ENCODE results near the gene COL18A1.

DNA sequence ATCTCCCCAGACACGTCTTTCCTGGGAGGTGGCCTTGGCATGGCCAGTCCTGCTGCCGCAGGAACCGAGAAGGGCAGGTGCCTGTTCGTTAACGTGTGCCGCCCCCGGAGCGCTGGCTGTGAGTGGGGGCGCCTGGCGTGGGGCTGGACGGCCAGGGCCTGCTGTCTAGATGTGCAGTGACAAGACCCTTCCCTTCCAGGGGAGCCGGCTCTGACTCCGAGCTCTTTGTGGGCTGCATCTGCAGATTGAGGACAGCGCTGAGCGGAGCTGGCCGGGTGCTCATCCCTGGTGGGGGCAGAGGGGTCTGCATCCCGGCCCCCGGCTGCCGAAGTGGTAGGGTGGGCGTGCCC is 13.0 kb downstream of the COL18A1 start:
- TF ChIP-seq, protein P1, sequence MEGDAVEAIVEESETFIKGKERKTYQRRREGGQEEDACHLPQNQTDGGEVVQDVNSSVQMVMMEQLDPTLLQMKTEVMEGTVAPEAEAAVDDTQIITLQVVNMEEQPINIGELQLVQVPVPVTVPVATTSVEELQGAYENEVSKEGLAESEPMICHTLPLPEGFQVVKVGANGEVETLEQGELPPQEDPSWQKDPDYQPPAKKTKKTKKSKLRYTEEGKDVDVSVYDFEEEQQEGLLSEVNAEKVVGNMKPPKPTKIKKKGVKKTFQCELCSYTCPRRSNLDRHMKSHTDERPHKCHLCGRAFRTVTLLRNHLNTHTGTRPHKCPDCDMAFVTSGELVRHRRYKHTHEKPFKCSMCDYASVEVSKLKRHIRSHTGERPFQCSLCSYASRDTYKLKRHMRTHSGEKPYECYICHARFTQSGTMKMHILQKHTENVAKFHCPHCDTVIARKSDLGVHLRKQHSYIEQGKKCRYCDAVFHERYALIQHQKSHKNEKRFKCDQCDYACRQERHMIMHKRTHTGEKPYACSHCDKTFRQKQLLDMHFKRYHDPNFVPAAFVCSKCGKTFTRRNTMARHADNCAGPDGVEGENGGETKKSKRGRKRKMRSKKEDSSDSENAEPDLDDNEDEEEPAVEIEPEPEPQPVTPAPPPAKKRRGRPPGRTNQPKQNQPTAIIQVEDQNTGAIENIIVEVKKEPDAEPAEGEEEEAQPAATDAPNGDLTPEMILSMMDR (conservative IDR thresholded peaks at IDR 0.05; ENCODE audit: low read length): no peak
- TF ChIP-seq EZH2phosphoT487 (IDR thresholded peaks at IDR 0.05; ENCODE audit: borderline replicate concordance): no peak

All from Loucy (cell line).